GM20431 (cell line): ENCODE data around the gene RIPPLY1.
"Not testable (repeated sequence)": the region's sequence is repeated elsewhere in the genome, so short reads cannot be mapped to it uniquely, and the experiment has no call there.

Source experiments
- in situ Hi-C: fragments of 300-500 bp; cut with MseI, MboI; formaldehyde crosslinking; loops from one replicate; pipeline ENCODE4 v1.15.0; 2020; ENCODE audit warnings: low sequenced_read_pairs; ENCODE audit not compliant: unreplicated experiment

Gene RIPPLY1

GRCh38 chrX:106917830-106918500, 14.8 kb upstream of the RIPPLY1 start:
- in situ Hi-C loops = no loop called here

GRCh38 chrX:106912864-106913263, 9.7 kb upstream of the RIPPLY1 start:
- in situ Hi-C loops = no loop called here

GRCh38 chrX:106906361-106906760, 3.2 kb upstream of the RIPPLY1 start:
- in situ Hi-C loops = no loop called here

GRCh38 chrX:106905064-106905708, 2.0 kb upstream of the RIPPLY1 start:
- in situ Hi-C loops = no loop called here

- in situ Hi-C loops = no loop called here
These were observed 851 bp upstream of the RIPPLY1 start for GRCh38 chrX:106903856-106904528.

GRCh38 chrX:106902684-106903083, 457 bp downstream of the RIPPLY1 start:
- in situ Hi-C loops = no loop called here

- in situ Hi-C loops = no loop called here
These were observed 1.3 kb downstream of the RIPPLY1 start for GRCh38 chrX:106901781-106902219.

- in situ Hi-C loops = no loop called here
These were observed 1.8 kb downstream of the RIPPLY1 start for GRCh38 chrX:106901341-106901740.

- in situ Hi-C loops = no loop called here
These were observed 3.3 kb downstream of the RIPPLY1 start for GRCh38 chrX:106899841-106900240.

GRCh38 chrX:106899276-106899675, 3.9 kb downstream of the RIPPLY1 start:
- in situ Hi-C loops = no loop called here

GRCh38 chrX:106898462-106898861, 4.7 kb downstream of the RIPPLY1 start:
- in situ Hi-C loops = no loop called here

GRCh38 chrX:106897259-106897658, 5.9 kb downstream of the RIPPLY1 start:
- in situ Hi-C loops = no loop called here

- in situ Hi-C loops = no loop called here
These were observed 8.1 kb downstream of the RIPPLY1 start for GRCh38 chrX:106894978-106895452.

- in situ Hi-C loops = no loop called here
These were observed 8.7 kb downstream of the RIPPLY1 start for GRCh38 chrX:106894392-106894909.

- in situ Hi-C loops = no loop called here
These were observed 11.2 kb downstream of the RIPPLY1 start for GRCh38 chrX:106891762-106892460.

- in situ Hi-C loops = no loop called here
These were observed 13.7 kb downstream of the RIPPLY1 start for GRCh38 chrX:106889468-106889867.

GRCh38 chrX:106875151-106875550, 28.0 kb downstream of the RIPPLY1 start:
- in situ Hi-C loops = no loop called here

GRCh38 chrX:106874075-106874474, 29.1 kb downstream of the RIPPLY1 start:
- in situ Hi-C loops = no loop called here

- in situ Hi-C loops = not testable (repeated sequence)
These were observed 30.3 kb downstream of the RIPPLY1 start for GRCh38 chrX:106872796-106873195.

GRCh38 chrX:106863697-106864096, 39.4 kb downstream of the RIPPLY1 start:
- in situ Hi-C loops = no loop called here
